ENCODE results near the gene HECW1. TPM values are rescaled to one million over a fixed set of nuclear protein-coding genes. Genes with fewer than 3 reads are reported as not detected.

HECW1 gene
- total RNA-seq, 6 donors from 2014 or later = 0.10 to 1.0 (median 0.76) TPM; not detected in 1

GRCh38 chr7:43612128-43612527, 499.7 kb downstream of the HECW1 start:
- Histone ChIP-seq H3K27ac (no peak overlapping the region), H3K36me3 (peaks cover 0 to 30% (median 17%) of the 10 kb centered on the region in 4 donors), H3K4me1 (peaks cover 0 to 9% (median 5%) of the 10 kb centered on the region in 4 donors), H3K9me3 (no peaks in the 10 kb centered on the region), H3K27me3 (no peaks in the 10 kb centered on the region), H3K4me3 (no peak overlapping the region)
- 86 to 87% methylated on average over 5 of the region's 5 CpGs for WGBS, 2 donors
- ATAC-seq (ENCODE audit: low FRiP score in 2 of 2) (no peak), DNase-seq (no peak)
- TF ChIP-seq EP300 (IDR thresholded peaks at IDR 0.05) (no peak), POLR2A (IDR thresholded peaks at IDR 0.05) (no peak), POLR2AphosphoS5 (IDR thresholded peaks at IDR 0.05) (no peak), CTCF (IDR thresholded peaks at IDR 0.05) (no peak)

GRCh38 chr7:43612599-43613589, 500.4 kb downstream of the HECW1 start:
- no peak for DNase-seq
- H3K4me3 ChIP-seq = no peak overlapping the region

More at GRCh38 chr7:43612599-43613589, 500.4 kb downstream of the HECW1 start:
- Histone ChIP-seq H3K9me3 (no peaks in the 10 kb centered on the region), H3K27ac (no peak overlapping the region), H3K36me3 (peaks cover 0 to 37% (median 16%) of the 10 kb centered on the region in 4 donors), H3K27me3 (no peaks in the 10 kb centered on the region), H3K4me1 (peaks cover 0 to 14% (median 5%) of the 10 kb centered on the region in 4 donors)
- ATAC-seq (ENCODE audit: low FRiP score in 2 of 2) = peak in 1 of 2 donors; percentile 57
- TF ChIP-seq CTCF (IDR thresholded peaks at IDR 0.05) = no peak
- TF ChIP-seq POLR2A (IDR thresholded peaks at IDR 0.05) = no peak
- TF ChIP-seq POLR2AphosphoS5 (IDR thresholded peaks at IDR 0.05) = no peak
- no peak for TF ChIP-seq EP300 (IDR thresholded peaks at IDR 0.05)
- 75 to 78% methylated on average over 3 of the region's 3 CpGs for WGBS, 2 donors

Small RNA genes within 50 kb of the gene (small RNA-seq; reads per million reads assigned to genes)
- 0 reads per million in 4 donors for gene MIR3943
- 0 reads per million in 4 donors for gene RF00019
- 0 reads per million in 4 donors for gene RNU6-575P
- 0 reads per million in 4 donors for gene RNU7-35P

Other genes with a start within 250 kb of the HECW1 start
- 10 to 100 TPM in 4 of 6 donors, 1 to 10 TPM in 2; 8.7 to 31.4 (median 10.4) TPM for gene C7orf25, start 200.6 kb upstream of the HECW1 start, total RNA-seq
- 10 to 100 TPM; 14.7 to 58.9 (median 42.8) TPM for gene PSMA2, start 180.5 kb upstream of the HECW1 start, total RNA-seq
- gene MRPL32, start 180.3 kb upstream of the HECW1 start, total RNA-seq = 10 to 100 TPM; 21.0 to 63.9 (median 42.3) TPM

Data from upper lobe of left lung (tissue), 6 donors.